Stimulated activated CD4-positive, alpha-beta T cell treated with anti-CD3 and anti-CD28 coated beads, Interleukin-1b, Interleukin-23, amount 100 ng/mL, for 48 hours (primary cell): ENCODE measurements around the gene TMEM243.
"Not testable (repeated sequence)": the region's sequence is repeated elsewhere in the genome, so short reads cannot be mapped to it uniquely, and the experiment has no call there.

Experiments
- DNase-seq: peaks from one replicate; pipeline ENCODE4 v3.0.0-alpha.2; 2020

The TMEM243 gene

GRCh38 chr7:87219545-87220025, at the start of gene TMEM243:
TSS of gene TMEM243 (minus strand) at chr7:87219732. CDS start at chr7:87219503, 229 bp downstream.
- DNase-seq: peak; percentile 84

DNA sequence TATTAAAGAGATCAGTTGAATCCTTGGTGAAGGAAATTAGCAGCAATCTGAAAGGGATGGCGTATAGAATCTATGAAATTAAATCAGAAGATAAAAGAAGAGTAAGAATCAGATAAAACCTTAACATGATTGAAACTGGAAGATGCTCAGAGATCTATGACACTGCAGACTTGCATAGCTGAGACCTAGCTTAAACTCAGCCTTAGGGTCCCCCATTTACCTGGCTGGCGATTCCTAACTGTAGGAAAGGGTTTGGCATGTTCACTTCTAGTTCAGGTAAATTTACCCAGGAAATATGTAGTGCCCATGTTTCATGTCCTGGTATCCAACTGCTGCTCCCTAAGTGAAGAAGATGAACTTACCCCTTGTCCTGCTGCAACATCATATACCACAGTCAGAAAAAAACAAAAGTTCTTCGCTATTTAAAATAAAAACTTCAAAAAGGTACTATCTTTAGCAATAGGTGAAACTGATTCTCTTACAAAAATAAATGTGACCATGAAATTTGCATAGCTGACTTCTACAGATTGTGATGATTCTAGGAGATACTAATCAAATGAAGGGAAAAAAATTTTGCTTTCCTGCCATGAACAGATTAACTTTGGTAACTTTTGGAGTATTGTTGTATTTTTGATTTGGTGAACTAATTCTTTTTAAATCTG, 47.8 kb upstream of the TMEM243 start:
- DNase-seq: no peak

DNA sequence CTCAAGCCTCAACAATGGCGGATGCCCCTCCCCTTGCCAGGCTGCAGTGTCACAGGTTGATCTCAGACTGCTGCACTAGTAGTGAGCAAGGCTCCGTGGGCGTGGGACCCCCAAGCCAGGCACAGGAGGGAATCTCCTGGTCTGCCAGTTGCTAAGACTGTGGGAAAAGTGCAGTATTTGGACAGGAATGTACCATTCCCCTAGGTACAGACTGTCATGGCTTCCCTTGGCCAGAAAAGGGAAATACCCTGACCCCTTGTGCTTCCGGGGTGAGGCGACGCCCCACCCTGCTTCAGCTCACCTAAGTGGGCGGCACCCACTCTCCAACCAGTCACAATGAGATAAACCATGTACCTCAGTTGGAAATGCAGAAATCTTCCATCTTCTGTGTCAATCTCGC, 44.0 kb upstream of the TMEM243 start:
- no peak for DNase-seq

GRCh38 chr7:87253589-87254087, 34.1 kb upstream of the TMEM243 start:
- DNase-seq: no peak

GRCh38 chr7:87245671-87246070, 26.1 kb upstream of the TMEM243 start:
- not testable (repeated sequence) for DNase-seq

DNA sequence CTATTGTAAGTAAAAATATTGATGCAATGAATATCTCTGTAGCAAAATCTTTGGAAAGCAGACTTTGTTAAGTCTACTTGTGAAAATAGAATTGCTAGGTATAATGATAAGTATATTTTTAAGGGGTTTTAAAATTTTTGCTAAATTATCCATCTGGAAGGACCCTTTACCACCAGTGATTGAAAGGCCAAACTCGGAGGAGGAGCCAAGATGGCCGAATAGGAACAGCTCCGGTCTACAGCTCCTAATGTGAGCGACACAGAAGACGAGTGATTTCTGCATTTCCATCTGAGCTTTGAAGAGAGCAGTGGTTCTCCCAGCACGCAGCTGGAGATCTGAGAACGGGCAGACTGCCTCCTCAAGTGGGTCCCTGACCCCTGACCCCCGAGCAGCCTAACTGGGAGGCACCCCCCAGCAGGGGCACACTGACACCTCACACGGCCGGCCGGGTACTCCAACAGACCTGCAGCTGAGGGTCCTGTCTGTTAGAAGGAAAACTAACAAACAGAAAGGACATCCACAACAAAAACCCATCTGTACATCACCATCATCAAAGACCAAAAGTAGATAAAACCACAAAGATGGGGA, 19.0 kb upstream of the TMEM243 start:
- not testable (repeated sequence) for DNase-seq

DNA sequence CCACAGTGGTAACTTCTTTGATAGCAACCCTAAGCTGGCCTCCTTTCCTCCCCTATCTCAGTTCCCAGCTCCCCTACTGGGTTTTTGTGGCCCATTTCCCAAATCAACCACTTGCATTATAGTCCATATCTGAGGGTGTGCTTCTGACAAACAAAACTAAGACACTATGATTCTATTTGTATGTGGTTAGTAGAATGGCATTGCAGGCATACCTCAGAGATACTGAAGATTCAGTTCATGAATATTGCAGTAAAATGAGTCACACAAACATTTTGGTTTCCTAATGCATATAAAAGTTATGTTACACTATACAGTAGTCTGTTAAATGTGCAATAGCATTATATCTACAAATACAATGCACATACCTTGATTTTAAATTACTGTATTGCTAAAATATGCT, 15.4 kb upstream of the TMEM243 start:
- no peak for DNase-seq

GRCh38 chr7:87231711-87232110, 12.2 kb upstream of the TMEM243 start:
- no peak for DNase-seq

DNA sequence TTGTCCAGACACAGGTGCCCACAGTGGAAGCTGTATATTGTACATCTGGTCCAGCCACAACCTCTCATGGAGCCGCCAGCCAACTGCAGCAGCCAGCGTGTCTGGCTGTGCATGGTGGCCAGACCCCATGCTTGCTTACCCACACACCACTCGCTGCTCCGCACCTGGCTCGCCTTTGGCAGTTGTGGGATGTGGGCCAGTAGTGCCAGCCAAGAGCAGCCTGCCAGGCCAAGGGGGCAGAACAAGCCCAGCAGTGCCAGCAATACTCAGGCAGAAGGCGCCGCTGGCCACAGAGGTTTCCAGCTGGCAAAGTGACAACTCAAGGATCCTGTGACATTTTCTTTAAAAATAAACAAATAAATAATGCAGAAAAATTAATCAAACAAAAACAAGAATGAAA, 11.7 kb upstream of the TMEM243 start:
- no peak for DNase-seq

- no peak for DNase-seq
Observed at GRCh38 chr7:87226495-87226894, 7.0 kb upstream of the TMEM243 start.

DNA sequence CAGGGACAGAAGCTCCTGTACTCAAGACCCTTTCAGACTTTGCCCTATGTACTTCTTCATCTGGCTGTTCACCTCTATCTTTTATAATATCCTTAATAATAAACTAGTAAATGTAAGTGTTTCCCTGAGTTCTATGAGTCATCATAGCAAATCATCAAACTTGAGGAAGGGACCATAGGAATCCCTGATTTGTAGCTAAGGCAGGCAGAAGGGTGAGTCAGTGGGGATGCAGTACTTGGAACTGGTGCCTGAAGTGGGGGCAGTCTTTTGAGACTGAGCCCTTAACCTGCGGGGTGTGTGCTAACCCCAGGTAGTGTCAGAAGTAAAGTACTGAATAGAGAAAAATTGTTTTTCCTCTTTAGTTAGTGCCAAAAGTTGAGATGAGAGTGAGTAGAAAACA, 6.2 kb upstream of the TMEM243 start:
- DNase-seq: no peak

DNA sequence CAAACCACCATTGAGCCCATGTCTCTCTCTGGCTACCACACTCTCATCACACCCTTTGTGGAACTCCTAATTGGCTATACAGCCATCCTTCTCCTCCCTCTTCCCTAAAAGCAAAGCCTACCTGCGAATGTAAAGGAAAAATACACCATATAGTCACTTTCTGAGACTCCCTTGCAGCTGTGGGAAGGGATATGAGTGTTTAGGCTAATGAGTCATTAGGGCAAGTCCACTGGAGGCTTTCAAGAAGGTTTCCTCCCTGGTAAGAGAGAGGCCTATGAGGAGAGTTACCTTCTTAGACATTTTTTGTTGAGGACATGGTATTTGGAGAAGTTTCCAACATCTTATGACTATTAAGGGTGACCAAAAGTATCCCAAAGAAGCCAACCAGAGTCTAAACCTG, 4.1 kb upstream of the TMEM243 start:
- DNase-seq: no peak

GRCh38 chr7:87220734-87221215, 1.2 kb upstream of the TMEM243 start:
- no peak for DNase-seq

DNA sequence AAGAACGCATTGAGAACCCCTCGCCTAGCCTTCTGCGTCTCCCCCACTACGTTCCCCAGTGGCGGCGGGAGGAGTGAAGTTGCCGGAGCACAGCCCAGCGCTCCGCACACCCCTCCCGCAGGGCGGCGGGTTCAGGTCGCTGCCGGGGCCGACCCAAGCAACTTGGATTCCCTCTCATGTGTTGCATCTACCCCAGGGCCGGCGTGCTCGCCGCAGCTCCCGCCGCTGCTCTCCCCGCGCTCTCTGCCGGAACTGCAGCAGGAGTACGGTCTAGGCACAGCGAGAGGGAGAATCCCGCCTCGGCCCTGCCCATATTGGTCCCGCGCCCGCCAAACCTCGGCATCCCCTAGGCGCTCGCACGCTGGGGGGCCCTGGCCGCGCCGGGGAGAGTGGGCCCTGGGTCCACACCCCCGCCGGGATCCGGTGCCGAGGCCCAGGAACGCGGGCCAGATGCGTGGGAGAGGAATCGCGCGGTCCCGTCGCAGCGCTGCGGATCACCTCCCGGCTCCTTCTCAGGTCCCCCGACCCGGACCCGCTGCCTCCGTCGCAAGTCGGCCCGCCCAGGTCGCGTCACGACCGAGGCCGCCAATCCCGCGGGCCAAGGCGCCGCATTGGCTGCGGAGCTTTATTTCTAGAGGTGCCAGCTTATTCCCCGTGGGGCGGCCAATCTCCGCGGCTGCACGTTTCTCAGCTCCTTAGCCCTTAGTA, 648 bp upstream of the TMEM243 start:
- DNase-seq: peak; percentile 88

DNA sequence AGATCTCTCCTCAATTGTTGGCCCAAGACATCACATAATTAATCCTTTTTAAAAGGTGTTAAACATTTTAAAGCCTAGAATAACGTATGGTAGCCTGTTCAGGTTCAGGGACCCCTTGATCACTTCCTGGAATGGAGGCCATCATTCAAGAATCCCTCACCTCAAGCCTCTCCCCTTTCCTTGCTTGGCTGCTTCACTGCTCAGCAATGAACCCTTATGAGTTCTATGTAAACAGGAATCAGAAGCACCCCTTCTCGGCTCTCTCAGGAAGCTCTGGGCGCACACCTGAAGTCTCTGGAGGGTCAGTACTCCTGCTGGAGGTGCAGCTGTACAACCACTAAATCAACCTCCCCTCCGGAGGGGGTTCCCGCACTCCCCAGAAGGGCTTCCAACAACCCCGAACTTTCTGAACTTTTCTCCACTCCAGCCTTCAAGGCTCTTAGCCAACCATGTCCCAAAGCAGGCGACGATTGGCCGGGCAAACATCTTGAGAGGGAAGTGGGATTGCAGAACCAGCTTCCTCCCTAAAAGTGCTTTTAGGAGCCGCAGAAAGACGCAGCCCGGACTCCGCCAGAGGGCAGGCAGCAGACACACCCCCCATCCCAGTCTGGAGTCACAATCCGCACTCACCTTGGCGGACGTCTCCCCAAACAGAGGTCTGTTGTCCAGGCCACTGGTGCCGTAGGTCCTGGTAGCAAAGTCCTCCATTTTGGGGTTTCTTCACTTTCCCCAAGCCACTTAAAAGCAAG, 562 bp downstream of the TMEM243 start:
- peak; percentile 29 for DNase-seq

- DNase-seq: no peak
Observed at GRCh38 chr7:87217983-87218653, 1.4 kb downstream of the TMEM243 start.

DNA sequence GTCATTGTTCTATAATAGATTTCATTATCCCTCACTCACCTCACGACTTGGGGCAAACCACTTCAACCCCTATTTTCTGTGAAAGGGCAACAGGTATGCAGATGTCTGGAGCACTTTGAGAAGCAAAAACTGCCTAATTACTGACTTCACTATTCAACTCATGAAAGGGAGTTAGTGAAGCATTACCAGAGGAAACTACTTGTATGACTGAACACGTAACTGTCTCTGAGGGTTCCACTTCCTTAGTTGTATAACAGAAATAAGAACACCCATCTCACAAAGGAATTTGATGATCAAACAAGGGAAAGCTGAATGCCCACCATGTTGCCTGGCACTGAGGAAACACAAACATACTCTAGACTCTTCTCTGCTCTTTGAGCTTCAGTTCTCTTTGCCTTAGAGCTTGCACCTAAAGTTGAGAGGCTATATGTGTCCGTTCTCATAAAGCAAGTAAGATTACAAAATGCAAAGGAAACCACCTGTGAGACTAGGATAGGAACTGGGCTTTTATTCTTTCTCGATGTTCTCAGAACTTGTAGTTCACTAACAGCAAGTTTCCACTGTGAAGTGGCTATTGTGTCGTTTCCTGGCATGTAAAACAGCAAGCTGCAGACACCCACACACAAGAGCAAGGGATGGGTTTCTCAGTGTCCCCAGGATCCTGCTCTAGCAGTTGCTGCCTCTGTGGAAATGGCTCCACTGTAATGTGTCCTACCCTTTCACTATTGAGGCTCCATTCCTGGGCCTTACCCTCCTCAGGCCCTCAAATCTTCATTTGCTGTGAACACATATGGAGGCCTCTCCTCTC, 2.6 kb downstream of the TMEM243 start:
- peak; percentile 54 for DNase-seq

- DNase-seq: no peak
Observed at GRCh38 chr7:87215046-87215445, 4.5 kb downstream of the TMEM243 start.

DNA sequence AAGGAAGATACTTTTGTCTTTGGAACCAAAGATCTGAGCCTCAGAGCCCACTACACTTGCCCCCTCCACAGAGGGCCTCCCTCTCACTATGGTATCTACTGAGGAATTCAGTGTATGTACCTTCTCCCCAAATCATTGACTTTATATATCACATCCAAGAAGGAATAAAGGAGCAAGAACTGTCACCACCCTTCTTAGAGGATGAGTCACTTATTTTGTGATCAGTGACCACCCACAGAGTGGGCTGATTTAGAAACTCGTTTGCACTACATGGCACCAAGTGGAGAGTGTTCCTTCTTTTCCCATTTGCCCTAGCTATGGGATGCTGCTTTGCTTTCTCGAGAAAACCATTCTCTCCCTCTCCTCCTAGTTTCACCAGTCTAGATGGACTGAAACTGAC, 5.7 kb downstream of the TMEM243 start:
- DNase-seq: no peak

DNA sequence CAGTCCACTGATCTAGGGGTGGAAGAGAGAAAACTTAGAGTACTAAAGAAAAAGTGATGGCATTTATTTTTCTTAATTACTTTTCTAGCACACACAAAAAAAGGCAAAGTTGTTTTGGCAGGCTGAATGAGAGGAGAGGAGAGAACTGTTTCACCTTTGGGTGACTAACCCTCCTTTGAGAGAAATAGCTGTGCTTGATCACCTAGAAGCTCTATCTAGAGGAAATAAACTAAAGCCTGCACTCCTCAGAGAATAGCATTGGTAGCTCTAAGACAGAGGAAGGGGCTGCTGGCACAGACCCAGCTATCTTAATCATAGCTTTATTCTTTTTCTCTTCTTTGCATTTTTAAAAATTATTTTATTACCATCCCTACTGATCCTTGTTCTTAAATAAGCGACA, 6.3 kb downstream of the TMEM243 start:
- no peak for DNase-seq

GRCh38 chr7:87212498-87212897, 7.0 kb downstream of the TMEM243 start:
- DNase-seq: no peak

- DNase-seq: no peak
Observed at GRCh38 chr7:87210506-87210905, 9.0 kb downstream of the TMEM243 start.
